Aorta (tissue), 5 donors: ENCODE results near the gene PRR23A. TPM values are rescaled to one million over a fixed set of nuclear protein-coding genes. Genes with fewer than 3 reads are reported as not detected.
A peak's percentile ranks its signal among the peaks of the same experiment; 100 is the strongest.

Source experiments
- ATAC-seq: fragments of 200-7000 bp; cut with Tn5 transposase; one replicate; pipeline ENCODE4 v1.9.1; 2022; ENCODE audit warnings: moderate library complexity; ENCODE audit not compliant: low FRiP score
- DNase-seq, 2 donors: peaks; one replicate each; pipeline ENCODE4 v3.0.0-alpha.2; 2020
- H3K27ac ChIP-seq, 2 donors: one replicate each; pipeline ENCODE4 v1.5.1; 2013; ENCODE audit warnings: low read length in 2 of 2, mild to moderate bottlenecking in 2 of 2, moderate library complexity in 2 of 2, control low read depth in 1 of 2, inconsistent platforms in 1 of 2, low read depth in 1 of 2
- H3K27me3 ChIP-seq, 2 donors: one replicate each; pipeline ENCODE4 v1.6.1; 2013; ENCODE audit warnings: control low read depth in 1 of 2, low read length in 1 of 2, mild to moderate bottlenecking in 1 of 2, moderate library complexity in 1 of 2; ENCODE audit not compliant: insufficient read depth in 2 of 2, control insufficient read depth in 1 of 2
- H3K36me3 ChIP-seq, 2 donors: one replicate each; pipeline ENCODE4 v1.6.1; 2013; ENCODE audit warnings: control low read depth in 1 of 2, low read length in 1 of 2, mild to moderate bottlenecking in 1 of 2; ENCODE audit not compliant: insufficient read depth in 2 of 2, control insufficient read depth in 1 of 2
- H3K4me1 ChIP-seq, 2 donors: one replicate each; pipeline ENCODE4 v1.6.1; 2013; ENCODE audit warnings: low read length in 2 of 2, control low read depth in 1 of 2, mild to moderate bottlenecking in 1 of 2, moderate library complexity in 1 of 2; ENCODE audit not compliant: insufficient read depth in 2 of 2, control insufficient read depth in 1 of 2
- H3K4me3 ChIP-seq, 2 donors: one replicate each; pipeline ENCODE4 v1.5.1; 2013; ENCODE audit warnings: low read length in 2 of 2, control low read depth in 1 of 2, mild to moderate bottlenecking in 1 of 2
- H3K9me3 ChIP-seq: one replicate; pipeline ENCODE4 v1.6.1; 2013; ENCODE audit warnings: mild to moderate bottlenecking, low read length; ENCODE audit not compliant: control insufficient read depth
- WGBS, 2 donors: extraction: QIAGEN DNeasy Blood & Tissue Kit; methylation state at CpG; one replicate each; pipeline ENCODE4 v1.1.7; 2013; 5-methylcytosine and 5-hydroxymethylcytosine counted together
- intact Hi-C, 2 donors: fragments of 100-400 bp; cut with DNase I; formaldehyde crosslinking; loops; one replicate each; pipeline versions ENCODE4 v1.14.2 to v1.15.0; 2022
- polyA plus RNA-seq, 2 donors: library from polyadenylated mRNA; stranded (reverse); fragments of 200-250 nt; gene quantifications; one replicate each; pipeline ENCODE4 v1.2.3, GENCODE V29; 2013
- total RNA-seq, 2 donors: library from RNA; stranded (reverse); fragmentation: NEBNext Ultra II Directional; extraction: Animal tissue kit (Norgen Biotek cat#: 25700); gene quantifications; one replicate each; pipeline ENCODE4 v1.2.1, GENCODE V29; 2021
- donor health status: healthy with polysubstance abuse.
- donor health status: Bipolar disorder and iron deficiency.
- donor health status: DM: no; HTN: no; CAD: no.
- donor health status: DM: no; HTN: no; CAD: no.
- donor health status: DM: yes; HTN: yes; CAD: no.

Gene PRR23A
- total and polyA plus RNA-seq, 4 donors, result not detected

DNA sequence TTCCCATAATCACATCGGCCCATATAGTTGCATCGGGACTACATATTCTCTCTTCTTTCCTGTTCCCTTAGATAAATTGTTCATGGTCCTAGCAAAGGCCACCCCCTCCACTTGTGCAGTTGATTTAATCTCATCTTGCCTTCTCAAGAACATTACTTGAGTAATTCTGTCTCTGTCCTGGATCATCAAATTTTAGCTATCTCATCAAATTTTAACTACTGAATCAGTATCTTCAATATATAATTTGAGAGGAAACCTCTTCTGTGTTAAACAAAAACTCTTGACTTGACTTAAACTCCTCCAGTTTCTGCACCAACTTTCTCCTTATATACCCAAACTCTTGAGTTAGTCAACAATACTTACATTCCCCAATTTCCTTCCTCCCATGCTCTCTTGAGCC lies 18.9 kb upstream of the PRR23A start:
- WGBS, 2 donors, result 89 to 94% methylated on average over 2 of the region's 2 CpGs

DNA sequence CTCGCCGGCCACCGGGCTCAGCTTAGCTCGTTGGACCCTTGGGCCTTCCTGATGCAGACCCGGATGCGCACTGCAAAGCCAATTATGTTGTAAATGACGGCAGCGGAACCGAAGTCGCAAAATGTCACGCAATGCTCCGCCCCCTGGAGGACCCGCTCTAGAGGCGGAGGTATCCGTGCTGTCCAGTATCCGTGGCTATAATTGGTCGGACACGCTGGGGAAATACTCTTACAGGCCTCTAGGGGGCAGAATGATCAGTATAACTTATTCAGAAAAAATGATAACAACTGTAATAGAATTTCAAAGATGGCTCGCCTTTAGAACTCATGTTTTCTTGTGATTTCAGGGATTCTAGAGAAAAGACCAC lies 14.8 kb upstream of the PRR23A start, which contains the start of gene PRR23B:
Gene PRR23B, minus strand, starts transcription at position 59 of the 367 bp plus-strand sequence. CDS start 265 bp downstream, outside the sequence.
- 53 to 56% methylated on average over 19 of the region's 19 CpGs for WGBS, 2 donors
- ATAC-seq (no peak), DNase-seq (no peak)
- H3K4me3 ChIP-seq, result no peak within 1 kb of the TSS
- H3K27me3 ChIP-seq, result no peaks in the 10 kb centered on the region
- H3K4me1 ChIP-seq, result no peaks in the 10 kb centered on the region
- no peak within 1 kb of the TSS for H3K27ac ChIP-seq
- peaks cover 2% of the 10 kb centered on the region for H3K9me3 ChIP-seq
- intact Hi-C loops, result no loop called here
- H3K36me3 ChIP-seq, result no peaks in the 10 kb centered on the region

More for the DNA sequence above, 18.9 kb upstream of the PRR23A start:
- DNase-seq (no peak), ATAC-seq (no peak)
- H3K4me3 ChIP-seq, result no peak overlapping the region
- peaks cover 2% of the 10 kb centered on the region for H3K9me3 ChIP-seq
- H3K27me3 ChIP-seq, result no peaks in the 10 kb centered on the region
- H3K27ac ChIP-seq, result no peak overlapping the region
- H3K36me3 ChIP-seq, result no peaks in the 10 kb centered on the region
- H3K4me1 ChIP-seq, result no peaks in the 10 kb centered on the region
- intact Hi-C loops, result no loop called here

DNA sequence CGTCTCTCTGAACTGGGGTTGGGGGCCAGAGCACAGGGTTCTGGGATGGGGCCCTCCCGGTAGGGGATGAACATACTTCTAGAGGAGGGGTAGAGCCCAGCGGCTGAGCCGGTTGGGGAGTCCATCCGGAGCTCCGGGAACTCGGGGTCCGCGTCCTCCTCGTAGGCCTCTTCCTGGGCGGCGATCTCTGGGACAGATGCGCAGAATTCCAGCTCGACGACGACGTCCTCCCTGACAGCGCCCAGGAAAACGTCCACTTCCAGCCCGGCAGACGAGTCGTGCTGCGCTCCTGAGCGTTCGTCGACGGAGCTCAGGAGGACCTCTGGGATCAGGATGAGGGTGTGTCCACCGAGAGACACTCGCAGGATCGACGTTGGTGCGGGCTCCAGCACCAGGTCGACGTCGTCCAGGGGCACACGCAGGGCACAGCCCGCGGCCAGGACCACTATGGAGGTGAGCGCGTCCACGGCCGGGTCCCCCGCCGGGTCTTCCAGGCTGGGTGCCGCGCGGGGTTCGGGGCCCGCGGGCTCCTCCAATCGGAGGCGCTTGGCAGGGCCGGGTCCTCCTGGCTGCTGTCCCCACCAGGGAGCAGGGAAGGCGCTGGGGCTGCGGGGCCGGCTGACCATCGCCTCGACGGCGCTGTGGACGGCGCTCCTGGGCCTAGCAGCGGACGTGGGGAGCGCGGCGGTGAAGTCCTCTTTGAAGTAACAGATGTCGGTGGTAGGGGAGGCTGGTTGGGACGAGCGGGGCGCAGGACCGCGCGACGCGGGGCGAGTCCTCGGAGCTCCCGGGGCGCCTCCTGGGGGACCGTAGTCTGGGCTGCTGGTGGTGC lies 14.2 kb upstream of the PRR23A start:
- ATAC-seq (peak; percentile 22), DNase-seq (no peak)
- H3K9me3 ChIP-seq, result peaks cover 2% of the 10 kb centered on the region
- intact Hi-C loops, result no loop called here
- H3K27me3 ChIP-seq, result no peaks in the 10 kb centered on the region
- no peaks in the 10 kb centered on the region for H3K4me1 ChIP-seq
- no peaks in the 10 kb centered on the region for H3K36me3 ChIP-seq
- no peak overlapping the region for H3K27ac ChIP-seq
- 52 to 54% methylated on average over 80 to 81 of the region's 81 CpGs for WGBS, 2 donors
- H3K4me3 ChIP-seq, result no peak overlapping the region

- DNase-seq (no peak), ATAC-seq (no peak)
- Histone ChIP-seq H3K36me3 (no peaks in the 10 kb centered on the region), H3K4me1 (no peaks in the 10 kb centered on the region), H3K9me3 (peaks cover 2% of the 10 kb centered on the region), H3K27ac (no peak overlapping the region), H3K4me3 (no peak overlapping the region), H3K27me3 (no peaks in the 10 kb centered on the region)
- 69 to 73% methylated on average over 3 of the region's 3 CpGs for WGBS, 2 donors
- intact Hi-C loops, result no loop called here
Observed at GRCh38 chr3:139016430-139017048, 10.5 kb upstream of the PRR23A start.

- no peaks in the 10 kb centered on the region for H3K27me3 ChIP-seq
- intact Hi-C loops, result no loop called here
- WGBS, 2 donors, result 80 to 86% methylated on average over 45 of the region's 45 CpGs
- no peaks in the 10 kb centered on the region for H3K36me3 ChIP-seq
- H3K4me3 ChIP-seq, result no peak overlapping the region
- no peak overlapping the region for H3K27ac ChIP-seq
- H3K4me1 ChIP-seq, result no peaks in the 10 kb centered on the region
- no peak for ATAC-seq
- no peaks in the 10 kb centered on the region for H3K9me3 ChIP-seq
- no peak for DNase-seq
Observed at GRCh38 chr3:139005356-139005993, 593 bp downstream of the PRR23A start.

- WGBS, 2 donors, result 58 to 83% methylated on average over 1 of the region's 1 CpG
Observed at GRCh38 chr3:138995706-138996105, 10.4 kb downstream of the PRR23A start.

DNA sequence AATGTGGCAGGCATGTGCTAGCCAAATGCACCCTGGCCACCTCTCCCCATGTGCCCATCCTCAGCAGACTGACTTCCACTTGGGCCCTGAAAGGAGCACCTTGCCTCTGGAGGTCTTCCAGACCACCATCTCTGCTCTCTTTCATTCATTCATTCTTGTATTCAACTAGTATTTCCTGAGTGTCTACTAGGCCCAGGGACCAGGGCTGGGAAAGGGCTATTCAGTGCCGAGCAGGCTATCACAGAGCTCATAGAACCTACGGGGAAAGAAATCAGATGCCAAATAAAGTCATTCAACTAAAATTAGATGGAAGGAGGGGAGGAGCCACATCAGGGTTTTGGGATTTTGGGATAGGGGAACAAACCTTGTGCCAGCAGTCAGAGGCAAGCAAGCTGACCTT lies 18.9 kb downstream of the PRR23A start:
- H3K36me3 ChIP-seq, result no peaks in the 10 kb centered on the region
- H3K9me3 ChIP-seq, result no peaks in the 10 kb centered on the region
- WGBS, 2 donors, result 30 to 43% methylated on average over 2 of the region's 2 CpGs
- no peaks in the 10 kb centered on the region for H3K27me3 ChIP-seq
- ATAC-seq, result no peak
- H3K4me1 ChIP-seq, result no peaks in the 10 kb centered on the region
- intact Hi-C loops, result no loop called here
- H3K4me3 ChIP-seq, result no peak overlapping the region
- DNase-seq, result no peak
- no peak overlapping the region for H3K27ac ChIP-seq

More at GRCh38 chr3:138995706-138996105, 10.4 kb downstream of the PRR23A start:
- H3K27me3 ChIP-seq, result no peaks in the 10 kb centered on the region
- intact Hi-C loops, result no loop called here
- ATAC-seq (no peak), DNase-seq (no peak)
- no peaks in the 10 kb centered on the region for H3K4me1 ChIP-seq
- H3K9me3 ChIP-seq, result no peaks in the 10 kb centered on the region
- no peaks in the 10 kb centered on the region for H3K36me3 ChIP-seq
- no peak overlapping the region for H3K4me3 ChIP-seq
- H3K27ac ChIP-seq, result no peak overlapping the region

DNA sequence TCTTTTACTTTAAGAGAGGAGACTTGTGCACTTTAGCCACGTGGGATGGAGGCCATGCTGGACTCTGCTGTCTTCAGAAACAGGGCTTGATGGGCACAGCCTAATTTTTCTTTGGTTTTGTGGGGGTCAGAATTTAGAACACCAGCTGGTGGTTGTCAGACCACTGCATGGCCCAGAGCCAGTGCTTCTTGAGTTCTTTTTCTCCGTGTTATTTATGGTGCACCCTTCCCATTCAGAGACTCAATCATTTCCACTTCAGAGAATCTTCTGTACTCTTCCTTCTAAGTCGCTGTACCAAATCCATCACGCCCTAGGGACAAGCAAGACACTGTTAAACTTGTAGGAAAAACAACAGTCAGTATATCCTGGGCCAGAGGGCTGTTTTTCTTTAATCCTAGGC lies 20.1 kb downstream of the PRR23A start:
- no peak for ATAC-seq
- no peaks in the 10 kb centered on the region for H3K4me1 ChIP-seq
- H3K27ac ChIP-seq, result no peak overlapping the region
- no peaks in the 10 kb centered on the region for H3K9me3 ChIP-seq
- intact Hi-C loops, result no loop called here
- H3K4me3 ChIP-seq, result no peak overlapping the region
- 39 to 48% methylated on average over 4 of the region's 4 CpGs for WGBS, 2 donors
- H3K36me3 ChIP-seq, result no peaks in the 10 kb centered on the region
- H3K27me3 ChIP-seq, result no peaks in the 10 kb centered on the region
- DNase-seq, result no peak
